ENCODE results near the gene TNPO2. TPM values are rescaled to one million over a fixed set of nuclear protein-coding genes. Genes with fewer than 3 reads are reported as not detected.
A peak's percentile ranks its signal among the peaks of the same experiment; 100 is the strongest.

The TNPO2 gene
- total RNA-seq, 1 experiment from 2014 or later = 105 TPM

GRCh38 chr19:12668932-12669269, 54.8 kb downstream of the TNPO2 start (continued):
- no peak for TF ChIP-seq MAX (CRISPR knock-in tag; IDR thresholded peaks at IDR 0.05)
- TF ChIP-seq JAZF1 (CRISPR knock-in tag; IDR thresholded peaks at IDR 0.05) = no peak
- TF ChIP-seq, protein P1, sequence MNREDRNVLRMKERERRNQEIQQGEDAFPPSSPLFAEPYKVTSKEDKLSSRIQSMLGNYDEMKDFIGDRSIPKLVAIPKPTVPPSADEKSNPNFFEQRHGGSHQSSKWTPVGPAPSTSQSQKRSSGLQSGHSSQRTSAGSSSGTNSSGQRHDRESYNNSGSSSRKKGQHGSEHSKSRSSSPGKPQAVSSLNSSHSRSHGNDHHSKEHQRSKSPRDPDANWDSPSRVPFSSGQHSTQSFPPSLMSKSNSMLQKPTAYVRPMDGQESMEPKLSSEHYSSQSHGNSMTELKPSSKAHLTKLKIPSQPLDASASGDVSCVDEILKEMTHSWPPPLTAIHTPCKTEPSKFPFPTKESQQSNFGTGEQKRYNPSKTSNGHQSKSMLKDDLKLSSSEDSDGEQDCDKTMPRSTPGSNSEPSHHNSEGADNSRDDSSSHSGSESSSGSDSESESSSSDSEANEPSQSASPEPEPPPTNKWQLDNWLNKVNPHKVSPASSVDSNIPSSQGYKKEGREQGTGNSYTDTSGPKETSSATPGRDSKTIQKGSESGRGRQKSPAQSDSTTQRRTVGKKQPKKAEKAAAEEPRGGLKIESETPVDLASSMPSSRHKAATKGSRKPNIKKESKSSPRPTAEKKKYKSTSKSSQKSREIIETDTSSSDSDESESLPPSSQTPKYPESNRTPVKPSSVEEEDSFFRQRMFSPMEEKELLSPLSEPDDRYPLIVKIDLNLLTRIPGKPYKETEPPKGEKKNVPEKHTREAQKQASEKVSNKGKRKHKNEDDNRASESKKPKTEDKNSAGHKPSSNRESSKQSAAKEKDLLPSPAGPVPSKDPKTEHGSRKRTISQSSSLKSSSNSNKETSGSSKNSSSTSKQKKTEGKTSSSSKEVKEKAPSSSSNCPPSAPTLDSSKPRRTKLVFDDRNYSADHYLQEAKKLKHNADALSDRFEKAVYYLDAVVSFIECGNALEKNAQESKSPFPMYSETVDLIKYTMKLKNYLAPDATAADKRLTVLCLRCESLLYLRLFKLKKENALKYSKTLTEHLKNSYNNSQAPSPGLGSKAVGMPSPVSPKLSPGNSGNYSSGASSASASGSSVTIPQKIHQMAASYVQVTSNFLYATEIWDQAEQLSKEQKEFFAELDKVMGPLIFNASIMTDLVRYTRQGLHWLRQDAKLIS (CRISPR knock-in tag; IDR thresholded peaks at IDR 0.05; ENCODE audit: borderline replicate concordance) = no peak
- no peak for TF ChIP-seq SMAD3 (CRISPR knock-in tag; IDR thresholded peaks at IDR 0.05; ENCODE audit: borderline replicate concordance)
- 0 out of 2 replicates have a peak, but pooled peaks have one; percentile 2 for TF ChIP-seq HMGXB4 (CRISPR knock-in tag; IDR thresholded peaks at IDR 0.05)
- TF ChIP-seq, protein P2, sequence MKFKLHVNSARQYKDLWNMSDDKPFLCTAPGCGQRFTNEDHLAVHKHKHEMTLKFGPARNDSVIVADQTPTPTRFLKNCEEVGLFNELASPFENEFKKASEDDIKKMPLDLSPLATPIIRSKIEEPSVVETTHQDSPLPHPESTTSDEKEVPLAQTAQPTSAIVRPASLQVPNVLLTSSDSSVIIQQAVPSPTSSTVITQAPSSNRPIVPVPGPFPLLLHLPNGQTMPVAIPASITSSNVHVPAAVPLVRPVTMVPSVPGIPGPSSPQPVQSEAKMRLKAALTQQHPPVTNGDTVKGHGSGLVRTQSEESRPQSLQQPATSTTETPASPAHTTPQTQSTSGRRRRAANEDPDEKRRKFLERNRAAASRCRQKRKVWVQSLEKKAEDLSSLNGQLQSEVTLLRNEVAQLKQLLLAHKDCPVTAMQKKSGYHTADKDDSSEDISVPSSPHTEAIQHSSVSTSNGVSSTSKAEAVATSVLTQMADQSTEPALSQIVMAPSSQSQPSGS (CRISPR knock-in tag; IDR thresholded peaks at IDR 0.05; ENCODE audit: borderline replicate concordance, low read depth) = no peak
- TF ChIP-seq NFYB (CRISPR knock-in tag; conservative IDR thresholded peaks at IDR 0.05; ENCODE audit: low read depth) = no peak
- 0 out of 2 replicates have a peak, but pooled peaks have one; percentile 21 for TF ChIP-seq EMX1 (CRISPR knock-in tag; IDR thresholded peaks at IDR 0.05)

DNA sequence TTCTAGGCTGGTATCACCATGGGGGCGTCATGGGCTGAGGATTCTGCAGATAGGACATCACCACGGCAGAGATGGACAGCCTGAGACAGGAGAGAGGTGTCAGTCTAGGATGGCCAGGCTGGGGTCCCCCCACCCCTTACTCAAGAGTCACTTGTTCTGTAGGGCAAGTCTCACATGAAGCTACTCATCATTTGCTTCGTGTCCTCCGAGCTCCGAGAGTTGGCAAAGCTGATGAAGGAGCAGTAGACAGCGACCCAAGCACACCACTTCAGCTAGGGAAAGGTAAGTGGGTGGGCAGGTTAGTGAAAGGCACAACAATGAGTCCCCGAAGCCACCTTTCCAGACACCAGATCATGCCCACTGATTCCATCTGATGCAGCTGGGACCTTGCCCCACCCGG, 55.4 kb downstream of the TNPO2 start:
- peak overlapping the region; percentile 98 for H3K4me3 Mint-ChIP-seq
- H3K9me3 Mint-ChIP-seq = no peaks in the 10 kb centered on the region
- peaks cover 9% of the 10 kb centered on the region for H3K36me3 Mint-ChIP-seq
- DNase-seq (ENCODE audit: low spot score) (no peak), ATAC-seq (no peak)
- H3K27me3 Mint-ChIP-seq (ENCODE audit: low read depth) = no peaks in the 10 kb centered on the region
- H3K27ac Mint-ChIP-seq = peak overlapping the region; percentile 96
- peaks cover 33% of the 10 kb centered on the region for H3K4me1 Mint-ChIP-seq
- POLR2A ChIA-PET = interaction anchor here (1.4 kb wide), 1 partner anchor 184 kb away, joined by 3 read pairs; the partner anchor contains the start of gene ZNF709
- TF ChIP-seq, protein P3, sequence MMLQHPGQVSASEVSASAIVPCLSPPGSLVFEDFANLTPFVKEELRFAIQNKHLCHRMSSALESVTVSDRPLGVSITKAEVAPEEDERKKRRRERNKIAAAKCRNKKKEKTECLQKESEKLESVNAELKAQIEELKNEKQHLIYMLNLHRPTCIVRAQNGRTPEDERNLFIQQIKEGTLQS (CRISPR knock-in tag; conservative IDR thresholded peaks at IDR 0.05) = 0 out of 2 replicates have a peak, but pooled peaks have one; percentile 5
- TF ChIP-seq, protein P1 (CRISPR knock-in tag; IDR thresholded peaks at IDR 0.05; ENCODE audit: borderline replicate concordance) = no peak
- CTCF ChIA-PET = interaction anchor here (1.0 to 2.9 kb wide), 4 partner anchors 11 to 29 kb away, joined by 3 to 18 read pairs (median 4); no protein-coding TSS in a partner anchor

GRCh38 chr19:12667731-12668302, 55.9 kb downstream of the TNPO2 start:
- Mint-ChIP-seq H3K4me3 (peak overlapping the region; percentile 98), H3K4me1 (peaks cover 33% of the 10 kb centered on the region), H3K27ac (no peak overlapping the region), H3K9me3 (no peaks in the 10 kb centered on the region), H3K36me3 (peaks cover 12% of the 10 kb centered on the region), H3K27me3 (ENCODE audit: low read depth) (no peaks in the 10 kb centered on the region)
- ATAC-seq (no peak), DNase-seq (ENCODE audit: low spot score) (no peak)
- ChIA-PET CTCF (interaction anchor here (1.8 to 2.9 kb wide), 2 partner anchors 10 to 28 kb away, joined by 6 to 18 read pairs; no protein-coding TSS in a partner anchor), POLR2A (no interaction called here)
- TF ChIP-seq, protein P4, sequence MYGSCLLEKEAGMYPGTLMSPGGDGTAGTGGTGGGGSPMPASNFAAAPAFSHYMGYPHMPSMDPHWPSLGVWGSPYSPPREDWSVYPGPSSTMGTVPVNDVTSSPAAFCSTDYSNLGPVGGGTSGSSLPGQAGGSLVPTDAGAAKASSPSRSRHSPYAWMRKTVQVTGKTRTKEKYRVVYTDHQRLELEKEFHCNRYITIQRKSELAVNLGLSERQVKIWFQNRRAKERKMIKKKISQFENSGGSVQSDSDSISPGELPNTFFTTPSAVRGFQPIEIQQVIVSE (CRISPR knock-in tag; IDR thresholded peaks at IDR 0.05; ENCODE audit: borderline replicate concordance) = no peak
- TF ChIP-seq, protein P5, sequence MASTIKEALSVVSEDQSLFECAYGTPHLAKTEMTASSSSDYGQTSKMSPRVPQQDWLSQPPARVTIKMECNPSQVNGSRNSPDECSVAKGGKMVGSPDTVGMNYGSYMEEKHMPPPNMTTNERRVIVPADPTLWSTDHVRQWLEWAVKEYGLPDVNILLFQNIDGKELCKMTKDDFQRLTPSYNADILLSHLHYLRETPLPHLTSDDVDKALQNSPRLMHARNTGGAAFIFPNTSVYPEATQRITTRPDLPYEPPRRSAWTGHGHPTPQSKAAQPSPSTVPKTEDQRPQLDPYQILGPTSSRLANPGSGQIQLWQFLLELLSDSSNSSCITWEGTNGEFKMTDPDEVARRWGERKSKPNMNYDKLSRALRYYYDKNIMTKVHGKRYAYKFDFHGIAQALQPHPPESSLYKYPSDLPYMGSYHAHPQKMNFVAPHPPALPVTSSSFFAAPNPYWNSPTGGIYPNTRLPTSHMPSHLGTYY (CRISPR knock-in tag; IDR thresholded peaks at IDR 0.05) = no peak
- no peak for TF ChIP-seq GABPB1 (CRISPR knock-in tag; IDR thresholded peaks at IDR 0.05)
- no peak for TF ChIP-seq MYBL2 (CRISPR knock-in tag; IDR thresholded peaks at IDR 0.05)
- TF ChIP-seq PRRX2 (CRISPR knock-in tag; IDR thresholded peaks at IDR 0.05) = no peak
- TF ChIP-seq SOX15 (CRISPR knock-in tag; IDR thresholded peaks at IDR 0.05) = no peak

Measured in WTC11 (cell line).